HG03442 (cell line): ENCODE data around the gene SKIDA1.

Experiments used
- ATAC-seq: cut with Tn5 transposase; IDR thresholded peaks from one replicate; pipeline ENCODE4 v1.9.1; 2021; ENCODE audit warnings: mild to moderate bottlenecking, moderate library complexity; ENCODE audit not compliant: unreplicated experiment

The SKIDA1 gene

DNA sequence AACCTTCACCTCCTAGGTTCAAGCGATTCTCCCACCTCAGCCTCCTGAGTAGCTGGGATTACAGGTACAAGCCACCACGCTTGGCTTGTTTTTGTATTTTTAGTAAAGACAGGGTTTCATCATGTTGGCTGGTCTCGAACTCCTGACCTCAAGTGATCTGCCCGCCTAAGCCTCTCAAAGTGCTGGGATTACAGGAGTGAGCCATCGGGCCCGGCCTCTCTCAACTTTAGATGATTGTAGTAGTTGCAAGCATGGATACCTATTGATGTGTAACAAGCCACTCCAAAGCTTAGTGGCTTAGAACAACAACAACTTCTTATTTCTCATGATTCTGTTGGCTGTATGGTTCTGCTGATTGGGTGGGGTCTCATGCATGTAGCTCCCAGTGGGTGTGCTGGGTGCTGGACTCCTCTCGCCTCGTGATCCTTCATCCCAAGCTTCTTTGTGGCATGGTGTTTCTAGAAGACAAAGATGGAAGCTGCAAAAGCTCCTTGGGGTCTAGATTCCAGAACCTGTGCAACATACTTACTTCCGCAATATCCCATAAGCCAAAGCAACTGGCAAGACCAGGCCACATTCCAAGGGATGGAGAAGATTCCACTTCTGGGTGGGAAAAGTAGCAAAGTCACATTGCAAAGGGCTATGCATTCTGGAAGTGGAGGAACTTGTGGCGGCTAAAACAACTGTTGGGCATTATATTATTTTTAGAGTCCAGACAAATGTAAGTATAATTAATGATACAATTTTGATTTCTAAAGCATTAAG, 37.9 kb downstream of the SKIDA1 start:
- no peak for ATAC-seq

- no peak for ATAC-seq
Measured at GRCh38 chr10:21482821-21483220, 42.7 kb downstream of the SKIDA1 start.

- no peak for ATAC-seq
Measured at GRCh38 chr10:21481407-21481806, 44.1 kb downstream of the SKIDA1 start.

- ATAC-seq: no peak
Measured at GRCh38 chr10:21479570-21480315, 45.7 kb downstream of the SKIDA1 start.

- no peak for ATAC-seq
Measured at GRCh38 chr10:21475393-21475792, 50.1 kb downstream of the SKIDA1 start.

- ATAC-seq: no peak
Measured at GRCh38 chr10:21473541-21473940, 51.9 kb downstream of the SKIDA1 start.

DNA sequence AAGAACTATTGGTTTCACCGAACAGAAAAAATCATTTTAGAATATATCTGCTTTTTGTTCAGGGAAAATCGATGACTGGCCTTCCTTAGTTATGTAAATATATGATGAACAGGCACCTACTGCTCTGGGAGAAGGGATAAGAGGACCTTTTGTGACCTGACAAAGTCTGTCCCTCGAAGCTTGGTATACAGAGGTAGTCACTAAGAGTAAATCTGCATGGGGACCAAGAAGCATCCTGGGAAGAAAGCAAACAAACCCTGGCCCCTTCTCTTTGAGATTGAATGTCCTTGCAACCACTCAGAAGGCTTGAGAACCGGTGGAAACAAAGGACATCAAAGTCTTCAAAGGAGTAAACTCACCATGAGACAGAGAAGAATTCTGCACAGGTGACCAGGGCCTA, 52.3 kb downstream of the SKIDA1 start:
- ATAC-seq: no peak

GRCh38 chr10:21468086-21468485, 57.4 kb downstream of the SKIDA1 start:
- no peak for ATAC-seq

- no peak for ATAC-seq
Measured at GRCh38 chr10:21467633-21468032, 57.8 kb downstream of the SKIDA1 start.

DNA sequence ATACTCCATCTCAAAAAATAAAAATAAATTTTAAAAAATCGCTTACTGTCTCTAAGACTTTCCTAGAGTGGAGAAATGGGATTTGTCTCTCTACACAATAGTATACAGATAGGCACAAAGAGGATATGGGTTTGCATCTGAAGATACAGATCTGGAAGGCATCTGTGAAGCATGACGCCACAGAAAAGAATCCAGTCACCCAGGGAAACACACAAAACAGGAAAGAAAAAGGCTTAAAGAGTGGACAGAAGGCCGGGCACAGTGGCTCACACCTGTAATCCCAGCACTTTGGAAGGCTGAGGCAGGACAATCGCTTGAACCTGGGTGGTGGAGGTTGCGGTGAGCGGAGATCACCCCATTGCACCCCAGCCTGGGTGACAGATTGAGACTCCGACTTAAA, 61.3 kb downstream of the SKIDA1 start:
- ATAC-seq: no peak
